NB4 (cell line): ENCODE measurements around the gene TBX10.

Experiments
- MAX ChIP-seq: IDR thresholded peaks from 2 replicates; pipeline ENCODE4 v1.6.1; 2011; ENCODE audit warnings: low read depth, low read length
- MYC ChIP-seq: IDR thresholded peaks from 2 replicates; pipeline ENCODE4 v1.6.1; 2011; ENCODE audit warnings: low read depth, low read length
- POLR2A ChIP-seq: IDR thresholded peaks from 2 replicates; pipeline ENCODE4 v1.6.1; 2011; ENCODE audit warnings: mild to moderate bottlenecking; ENCODE audit not compliant: insufficient read length; ENCODE audit errors: extremely low read depth
- TF ChIP-seq, protein P1 (sequence below): IDR thresholded peaks from one replicate; pipeline ENCODE4 v1.5.1; 2012; ENCODE audit warnings: low read depth, low read length

GRCh38 chr11:67689178-67689577, 49.6 kb upstream of the TBX10 start:
- TF ChIP-seq, protein P1, sequence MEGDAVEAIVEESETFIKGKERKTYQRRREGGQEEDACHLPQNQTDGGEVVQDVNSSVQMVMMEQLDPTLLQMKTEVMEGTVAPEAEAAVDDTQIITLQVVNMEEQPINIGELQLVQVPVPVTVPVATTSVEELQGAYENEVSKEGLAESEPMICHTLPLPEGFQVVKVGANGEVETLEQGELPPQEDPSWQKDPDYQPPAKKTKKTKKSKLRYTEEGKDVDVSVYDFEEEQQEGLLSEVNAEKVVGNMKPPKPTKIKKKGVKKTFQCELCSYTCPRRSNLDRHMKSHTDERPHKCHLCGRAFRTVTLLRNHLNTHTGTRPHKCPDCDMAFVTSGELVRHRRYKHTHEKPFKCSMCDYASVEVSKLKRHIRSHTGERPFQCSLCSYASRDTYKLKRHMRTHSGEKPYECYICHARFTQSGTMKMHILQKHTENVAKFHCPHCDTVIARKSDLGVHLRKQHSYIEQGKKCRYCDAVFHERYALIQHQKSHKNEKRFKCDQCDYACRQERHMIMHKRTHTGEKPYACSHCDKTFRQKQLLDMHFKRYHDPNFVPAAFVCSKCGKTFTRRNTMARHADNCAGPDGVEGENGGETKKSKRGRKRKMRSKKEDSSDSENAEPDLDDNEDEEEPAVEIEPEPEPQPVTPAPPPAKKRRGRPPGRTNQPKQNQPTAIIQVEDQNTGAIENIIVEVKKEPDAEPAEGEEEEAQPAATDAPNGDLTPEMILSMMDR = no peak
- TF ChIP-seq POLR2A (no peak), MYC (no peak), MAX (no peak)
